Endothelial cell (in vitro differentiated cells): ENCODE results near the gene IL33. TPM values are rescaled to one million over a fixed set of nuclear protein-coding genes. Genes with fewer than 3 reads are reported as not detected.

Experiments
- DNase-seq: peaks from one replicate; pipeline ENCODE4 v3.0.0; 2021; ENCODE audit warnings: low spot score
- H3K27ac Mint-ChIP-seq: one replicate; pipeline ENCODE4 v1.8.0; 2021; ENCODE audit warnings: mixed read lengths, inconsistent platforms; ENCODE audit not compliant: unreplicated experiment
- H3K27me3 Mint-ChIP-seq: one replicate; pipeline ENCODE4 v1.8.0; 2021; ENCODE audit warnings: mild to moderate bottlenecking, moderate library complexity, mixed read lengths, inconsistent platforms; ENCODE audit not compliant: unreplicated experiment
- H3K36me3 Mint-ChIP-seq: one replicate; pipeline ENCODE4 v1.8.0; 2021; ENCODE audit warnings: mild to moderate bottlenecking, low read depth, mixed read lengths, inconsistent platforms; ENCODE audit not compliant: unreplicated experiment
- H3K4me1 Mint-ChIP-seq: one replicate; pipeline ENCODE4 v1.8.0; 2021; ENCODE audit warnings: mild to moderate bottlenecking, mixed read lengths, inconsistent platforms; ENCODE audit not compliant: unreplicated experiment
- H3K4me3 Mint-ChIP-seq: one replicate; pipeline ENCODE4 v1.8.0; 2021; ENCODE audit warnings: mild to moderate bottlenecking, mixed read lengths, inconsistent platforms; ENCODE audit not compliant: unreplicated experiment
- H3K9me3 Mint-ChIP-seq: one replicate; pipeline ENCODE4 v1.8.0; 2021; ENCODE audit warnings: mixed read lengths, inconsistent platforms; ENCODE audit not compliant: unreplicated experiment
- total RNA-seq: library from RNA; stranded (reverse); fragmentation: NEBNext Ultra II Directional; extraction: Animal tissue kit (Norgen Biotek cat#: 25700); gene quantifications from one replicate; pipeline ENCODE4 v1.2.1, GENCODE V29; 2021; ENCODE audit not compliant: unreplicated experiment
- TF ChIP-seq, protein P1 (sequence below): fragments of 200-600 bp; sonication (generic); IDR thresholded peaks from one replicate; pipeline ENCODE4 v1.5.0; 2021; ENCODE audit warnings: antibody characterized with exemption; ENCODE audit not compliant: unreplicated experiment

Gene IL33
- total RNA-seq, 1 donor from 2014 or later = 0.31 TPM

DNA sequence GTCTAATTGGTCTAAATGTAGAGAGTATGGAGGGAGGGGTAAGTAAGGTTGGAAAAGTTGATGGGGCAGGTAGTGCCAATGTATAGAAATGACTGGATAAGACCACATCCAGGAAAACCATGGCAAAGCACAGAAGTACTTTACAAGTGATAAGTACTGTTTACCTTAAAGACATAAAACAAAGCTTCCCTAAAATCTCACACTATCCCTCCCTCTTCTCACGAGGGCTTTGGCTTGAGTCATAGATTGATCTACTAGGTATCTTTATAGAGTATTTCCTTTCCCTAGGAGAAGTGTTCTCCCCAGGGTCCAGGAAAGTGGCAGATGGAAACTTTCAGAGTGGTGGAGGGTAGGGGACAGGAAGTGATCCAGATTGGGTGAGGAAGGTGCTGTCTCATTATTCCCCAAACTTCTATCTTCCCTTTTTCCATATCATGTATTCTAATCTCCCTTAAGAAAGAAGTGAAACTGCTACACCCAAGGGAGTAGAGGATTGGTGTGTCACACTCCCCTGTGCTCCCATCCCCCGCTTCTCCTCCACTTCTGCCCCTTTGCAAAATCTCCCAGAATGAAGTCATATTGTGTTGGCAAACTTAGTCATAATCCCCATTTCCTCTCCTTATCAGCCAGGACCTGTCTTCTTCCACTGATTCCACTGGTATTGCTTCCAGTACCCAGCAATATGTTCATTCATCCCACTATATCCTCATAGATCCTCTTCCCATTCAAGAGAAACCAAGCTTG lies 14.6 kb downstream of the IL33 start:
- Mint-ChIP-seq H3K27ac (no peak overlapping the region), H3K4me1 (peaks cover 3% of the 10 kb centered on the region), H3K36me3 (no peaks in the 10 kb centered on the region), H3K4me3 (no peak overlapping the region), H3K9me3 (no peaks in the 10 kb centered on the region), H3K27me3 (peaks cover 4% of the 10 kb centered on the region)
- TF ChIP-seq, protein P1, sequence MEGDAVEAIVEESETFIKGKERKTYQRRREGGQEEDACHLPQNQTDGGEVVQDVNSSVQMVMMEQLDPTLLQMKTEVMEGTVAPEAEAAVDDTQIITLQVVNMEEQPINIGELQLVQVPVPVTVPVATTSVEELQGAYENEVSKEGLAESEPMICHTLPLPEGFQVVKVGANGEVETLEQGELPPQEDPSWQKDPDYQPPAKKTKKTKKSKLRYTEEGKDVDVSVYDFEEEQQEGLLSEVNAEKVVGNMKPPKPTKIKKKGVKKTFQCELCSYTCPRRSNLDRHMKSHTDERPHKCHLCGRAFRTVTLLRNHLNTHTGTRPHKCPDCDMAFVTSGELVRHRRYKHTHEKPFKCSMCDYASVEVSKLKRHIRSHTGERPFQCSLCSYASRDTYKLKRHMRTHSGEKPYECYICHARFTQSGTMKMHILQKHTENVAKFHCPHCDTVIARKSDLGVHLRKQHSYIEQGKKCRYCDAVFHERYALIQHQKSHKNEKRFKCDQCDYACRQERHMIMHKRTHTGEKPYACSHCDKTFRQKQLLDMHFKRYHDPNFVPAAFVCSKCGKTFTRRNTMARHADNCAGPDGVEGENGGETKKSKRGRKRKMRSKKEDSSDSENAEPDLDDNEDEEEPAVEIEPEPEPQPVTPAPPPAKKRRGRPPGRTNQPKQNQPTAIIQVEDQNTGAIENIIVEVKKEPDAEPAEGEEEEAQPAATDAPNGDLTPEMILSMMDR = no peak
- DNase-seq = no peak

DNA sequence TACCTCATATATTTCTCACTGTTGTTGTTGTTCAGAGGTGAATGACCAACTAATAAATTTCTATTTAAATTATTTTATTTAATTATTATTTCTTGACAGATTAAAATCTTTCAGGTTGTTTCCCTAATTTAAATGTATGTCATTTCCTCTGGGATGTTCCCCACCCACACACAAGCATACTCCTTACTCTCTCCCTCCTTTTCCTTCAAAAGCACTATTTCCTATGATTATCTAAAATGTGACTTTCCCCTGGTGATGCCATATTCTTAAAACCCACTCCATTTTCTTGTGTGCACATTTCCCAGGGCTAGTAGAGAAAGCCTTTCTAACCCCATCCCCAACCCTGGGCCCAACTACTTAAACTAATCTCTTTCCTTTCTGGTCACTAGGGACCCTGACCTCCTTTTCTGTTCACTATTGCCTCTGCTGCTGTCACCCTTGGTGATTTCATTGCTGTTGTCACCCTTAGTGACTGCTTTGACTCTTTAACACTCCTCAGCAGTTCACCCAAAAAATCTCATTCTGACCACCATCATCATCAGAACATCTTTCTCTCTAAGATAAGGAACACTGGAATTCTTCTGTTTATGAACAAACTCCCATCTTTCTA lies 16.8 kb downstream of the IL33 start:
- TF ChIP-seq, protein P1 = no peak
- Mint-ChIP-seq H3K36me3 (no peaks in the 10 kb centered on the region), H3K9me3 (no peaks in the 10 kb centered on the region), H3K4me3 (no peak overlapping the region), H3K4me1 (no peaks in the 10 kb centered on the region), H3K27ac (no peak overlapping the region), H3K27me3 (no peaks in the 10 kb centered on the region)
- no peak for DNase-seq

DNA sequence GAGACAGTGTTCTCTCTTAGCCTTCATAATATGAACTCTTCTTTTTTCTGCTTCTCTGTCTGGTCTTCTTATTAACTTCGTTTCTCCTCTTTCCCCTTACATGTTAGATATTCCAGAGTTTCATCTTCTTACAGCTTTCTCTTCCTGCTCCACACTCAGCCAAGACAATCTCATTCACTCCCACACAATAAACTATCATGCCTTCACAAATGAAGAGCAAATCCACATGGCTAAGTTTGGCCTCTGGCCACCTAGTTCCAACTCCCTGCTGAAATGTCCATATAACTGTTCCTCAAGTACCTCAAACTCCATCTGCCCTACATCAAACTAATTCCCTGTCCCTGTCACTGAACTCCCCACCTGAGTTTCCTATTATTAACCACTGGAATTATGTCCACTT lies 18.4 kb downstream of the IL33 start:
- peaks cover 1% of the 10 kb centered on the region for H3K36me3 Mint-ChIP-seq
- TF ChIP-seq, protein P1 = no peak
- no peak for DNase-seq
- peaks cover 8% of the 10 kb centered on the region for H3K4me1 Mint-ChIP-seq
- no peak overlapping the region for H3K27ac Mint-ChIP-seq
- no peak overlapping the region for H3K4me3 Mint-ChIP-seq
- H3K9me3 Mint-ChIP-seq = no peaks in the 10 kb centered on the region
- H3K27me3 Mint-ChIP-seq = no peaks in the 10 kb centered on the region

DNA sequence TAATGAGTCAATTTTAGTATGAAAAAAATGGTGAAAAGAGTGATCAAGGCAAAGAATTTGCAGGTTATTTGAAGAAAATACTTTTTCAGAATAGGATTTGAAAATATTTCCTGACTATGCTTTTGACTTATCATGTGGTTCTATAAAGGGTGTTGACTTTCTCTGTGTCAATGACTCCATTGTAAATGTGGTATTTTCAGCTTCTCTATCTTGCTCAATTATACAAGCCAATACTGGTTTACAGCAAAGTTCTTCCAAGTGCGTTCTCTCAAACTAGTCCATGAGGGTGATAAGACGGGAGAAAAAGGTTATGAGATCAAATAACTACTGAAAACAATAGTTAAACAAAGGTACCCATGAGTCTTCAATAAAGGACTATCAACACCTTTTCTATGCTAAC lies 21.7 kb downstream of the IL33 start:
- H3K4me3 Mint-ChIP-seq = no peak overlapping the region
- peaks cover 8% of the 10 kb centered on the region for H3K4me1 Mint-ChIP-seq
- peak overlapping the region; percentile 93 for H3K27ac Mint-ChIP-seq
- no peaks in the 10 kb centered on the region for H3K27me3 Mint-ChIP-seq
- H3K36me3 Mint-ChIP-seq = peaks cover 10% of the 10 kb centered on the region
- TF ChIP-seq, protein P1 = no peak
- DNase-seq = no peak
- no peaks in the 10 kb centered on the region for H3K9me3 Mint-ChIP-seq

DNA sequence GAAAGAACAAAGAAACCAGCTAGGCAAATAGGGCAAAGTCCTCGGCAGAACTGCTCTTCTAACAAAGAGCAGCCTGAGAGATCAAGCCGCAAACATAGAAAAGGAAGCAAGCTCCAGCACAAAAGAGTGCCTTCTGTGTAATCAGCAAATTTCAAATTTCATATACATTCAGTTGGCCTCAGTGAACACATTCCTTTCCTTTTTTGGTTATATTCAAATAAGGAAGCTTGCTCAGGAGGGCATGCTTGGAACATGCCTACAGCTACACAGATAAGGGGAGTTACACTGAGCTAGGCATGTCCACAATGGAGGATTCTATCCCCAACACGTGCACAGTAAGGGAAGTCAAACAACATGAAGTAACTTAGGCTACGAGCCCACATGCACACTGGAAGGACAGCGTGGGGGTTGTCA lies 23.4 kb downstream of the IL33 start:
- no peak for DNase-seq
- Mint-ChIP-seq H3K4me3 (no peak overlapping the region), H3K36me3 (peaks cover 10% of the 10 kb centered on the region), H3K27me3 (no peaks in the 10 kb centered on the region), H3K9me3 (no peaks in the 10 kb centered on the region), H3K27ac (no peak overlapping the region), H3K4me1 (peaks cover 8% of the 10 kb centered on the region)
- TF ChIP-seq, protein P1 = no peak
